HUES48 (cell line): ENCODE measurements around the gene ZRANB2.

Source experiments
- H3K27ac ChIP-seq: one replicate; pipeline ENCODE4 v1.7.0; 2013; ENCODE audit warnings: low read depth, low read length, inconsistent platforms
- H3K27me3 ChIP-seq: 2 replicates; pipeline ENCODE4 v1.6.1; 2013; ENCODE audit warnings: mild to moderate bottlenecking, low read length; ENCODE audit not compliant: control insufficient read depth, insufficient read depth
- H3K36me3 ChIP-seq: 2 replicates; pipeline ENCODE4 v1.6.1; 2013; ENCODE audit warnings: low read length; ENCODE audit not compliant: control insufficient read depth, insufficient read depth
- H3K4me1 ChIP-seq: 2 replicates; pipeline ENCODE4 v1.6.1; 2013; ENCODE audit warnings: mild to moderate bottlenecking, low read length; ENCODE audit not compliant: control insufficient read depth, insufficient read depth
- H3K4me3 ChIP-seq: 2 replicates; pipeline ENCODE4 v1.5.1; 2013; ENCODE audit warnings: mild to moderate bottlenecking, low read depth, low read length
- H3K9ac ChIP-seq: 2 replicates; pipeline ENCODE4 v1.6.1; 2013; ENCODE audit warnings: mild to moderate bottlenecking, low read depth, low read length, moderate library complexity
- H3K9me3 ChIP-seq: 2 replicates; pipeline ENCODE4 v1.6.1; 2013; ENCODE audit warnings: low read length; ENCODE audit not compliant: control insufficient read depth, insufficient read depth

ZRANB2 gene

GRCh38 chr1:71044833-71045232 lies 36.0 kb downstream of the ZRANB2 start:
- Histone ChIP-seq H3K36me3 (no peaks in the 10 kb centered on the region), H3K4me3 (no peak overlapping the region), H3K4me1 (peaks cover 5% of the 10 kb centered on the region; the same call in 1 of the 2 replicates), H3K27ac (no peak overlapping the region), H3K27me3 (peaks cover 36% of the 10 kb centered on the region), H3K9me3 (no peaks in the 10 kb centered on the region), H3K9ac (no peak overlapping the region)

GRCh38 chr1:71043065-71043464 lies 37.8 kb downstream of the ZRANB2 start:
- peaks cover 3% of the 10 kb centered on the region; the same call in 1 of the 2 replicates for H3K4me1 ChIP-seq
- H3K9ac ChIP-seq: no peak overlapping the region
- H3K27me3 ChIP-seq: peaks cover 20% of the 10 kb centered on the region
- H3K36me3 ChIP-seq: no peaks in the 10 kb centered on the region
- H3K4me3 ChIP-seq: no peak overlapping the region
- no peak overlapping the region for H3K27ac ChIP-seq
- no peaks in the 10 kb centered on the region for H3K9me3 ChIP-seq

GRCh38 chr1:71041806-71042205 lies 39.0 kb downstream of the ZRANB2 start:
- no peaks in the 10 kb centered on the region for H3K4me1 ChIP-seq

DNA sequence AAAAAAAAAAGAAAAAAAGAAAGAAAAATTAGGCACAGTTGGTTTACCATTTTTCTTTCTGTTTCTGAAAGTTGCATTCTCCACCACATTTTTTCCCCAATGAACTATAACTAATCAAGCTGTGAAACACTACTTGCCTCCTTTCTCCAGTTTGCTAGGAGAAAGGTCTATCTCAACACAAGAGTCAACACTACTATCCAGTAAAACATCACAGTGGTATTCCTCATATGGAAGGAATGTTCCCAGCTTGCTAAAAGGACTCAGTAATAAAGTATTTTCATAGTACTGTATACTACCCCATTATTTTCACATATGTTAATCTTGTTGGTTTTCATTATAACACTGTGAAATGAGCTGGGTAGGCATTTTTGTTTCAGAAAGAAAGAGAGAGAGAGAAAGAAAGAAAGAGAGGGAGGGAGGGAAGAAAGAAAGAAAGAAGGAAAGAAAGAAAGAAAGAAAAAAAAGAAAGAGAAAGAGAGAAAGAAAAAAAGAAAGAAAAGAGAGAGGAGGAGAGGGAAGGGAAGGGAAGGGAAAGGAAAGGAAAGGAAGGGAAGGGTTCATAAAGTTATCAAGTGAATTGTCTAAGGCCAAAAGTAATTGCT lies 41.1 kb downstream of the ZRANB2 start:
- Histone ChIP-seq H3K4me3 (no peak overlapping the region), H3K36me3 (no peaks in the 10 kb centered on the region), H3K9ac (no peak overlapping the region), H3K4me1 (no peaks in the 10 kb centered on the region), H3K27ac (no peak overlapping the region), H3K9me3 (no peaks in the 10 kb centered on the region), H3K27me3 (no peaks in the 10 kb centered on the region)

More at GRCh38 chr1:71041806-71042205, 39.0 kb downstream of the ZRANB2 start:
- Histone ChIP-seq H3K27ac (no peak overlapping the region), H3K4me3 (no peak overlapping the region), H3K27me3 (peaks cover 7% of the 10 kb centered on the region), H3K9me3 (no peaks in the 10 kb centered on the region), H3K9ac (no peak overlapping the region), H3K36me3 (no peaks in the 10 kb centered on the region)

- Histone ChIP-seq H3K4me3 (no peak overlapping the region), H3K4me1 (no peaks in the 10 kb centered on the region), H3K27me3 (no peaks in the 10 kb centered on the region), H3K9ac (no peak overlapping the region), H3K27ac (no peak overlapping the region), H3K9me3 (no peaks in the 10 kb centered on the region), H3K36me3 (no peaks in the 10 kb centered on the region)
Measured at GRCh38 chr1:71038942-71039341, 41.9 kb downstream of the ZRANB2 start.

GRCh38 chr1:71037829-71038620 lies 42.8 kb downstream of the ZRANB2 start:
- no peaks in the 10 kb centered on the region for H3K4me1 ChIP-seq
- H3K4me3 ChIP-seq: no peak overlapping the region
- no peaks in the 10 kb centered on the region for H3K27me3 ChIP-seq
- no peaks in the 10 kb centered on the region for H3K36me3 ChIP-seq
- no peak overlapping the region for H3K9ac ChIP-seq
- H3K27ac ChIP-seq: no peak overlapping the region
- H3K9me3 ChIP-seq: no peaks in the 10 kb centered on the region

DNA sequence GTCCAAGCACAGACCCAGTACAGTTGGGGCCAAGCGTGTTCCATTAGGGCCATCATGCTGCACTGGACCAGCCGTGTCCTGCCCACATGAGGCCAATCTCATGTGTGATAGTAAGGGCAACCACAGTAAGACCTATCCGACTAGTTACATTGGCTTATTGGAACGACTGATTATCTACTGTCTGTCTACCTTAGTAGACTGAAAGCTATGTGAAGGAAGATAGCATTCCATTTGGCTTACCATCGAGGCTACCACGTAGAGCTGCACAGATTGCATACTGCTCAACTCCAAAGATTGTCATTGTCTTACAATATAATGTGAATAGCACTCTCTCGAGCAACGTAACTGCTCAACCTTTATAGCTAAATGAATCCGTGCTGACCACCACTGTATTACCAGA lies 43.8 kb downstream of the ZRANB2 start:
- Histone ChIP-seq H3K9me3 (no peaks in the 10 kb centered on the region), H3K36me3 (no peaks in the 10 kb centered on the region), H3K27ac (no peak overlapping the region), H3K4me3 (no peak overlapping the region), H3K4me1 (no peaks in the 10 kb centered on the region), H3K27me3 (no peaks in the 10 kb centered on the region), H3K9ac (no peak overlapping the region)

GRCh38 chr1:71033136-71033535 lies 47.7 kb downstream of the ZRANB2 start:
- no peaks in the 10 kb centered on the region for H3K27me3 ChIP-seq
- H3K27ac ChIP-seq: no peak overlapping the region
- H3K4me1 ChIP-seq: peaks cover 3% of the 10 kb centered on the region; the same call in 1 of the 2 replicates
- H3K9ac ChIP-seq: no peak overlapping the region
- no peak overlapping the region for H3K4me3 ChIP-seq
- H3K36me3 ChIP-seq: no peaks in the 10 kb centered on the region
- H3K9me3 ChIP-seq: no peaks in the 10 kb centered on the region

GRCh38 chr1:71031426-71031825 lies 49.4 kb downstream of the ZRANB2 start:
- Histone ChIP-seq H3K4me1 (peaks cover 6% of the 10 kb centered on the region; the same call in 1 of the 2 replicates), H3K27me3 (no peaks in the 10 kb centered on the region), H3K27ac (no peak overlapping the region), H3K9ac (no peak overlapping the region), H3K36me3 (no peaks in the 10 kb centered on the region), H3K4me3 (no peak overlapping the region), H3K9me3 (no peaks in the 10 kb centered on the region)

DNA sequence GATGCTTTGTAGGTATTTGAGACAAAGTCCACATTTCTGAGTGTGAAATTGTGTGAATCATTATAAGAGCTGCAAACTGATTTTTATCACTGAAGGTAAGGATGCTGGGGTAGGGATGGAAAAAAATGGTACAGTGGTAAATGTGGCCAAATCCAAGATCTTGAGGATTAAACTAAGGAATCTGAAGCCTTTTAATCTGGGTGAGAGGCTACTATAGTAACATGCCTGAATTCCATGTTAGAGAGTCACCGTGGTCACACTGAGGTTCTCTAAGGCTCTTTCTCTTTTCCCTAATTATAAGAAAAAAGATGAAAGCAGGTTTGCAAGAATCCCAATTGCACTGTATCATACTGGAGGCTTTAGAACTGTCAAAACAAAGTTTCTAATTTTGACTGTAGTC lies 50.8 kb downstream of the ZRANB2 start:
- Histone ChIP-seq H3K9ac (no peak overlapping the region), H3K27ac (no peak overlapping the region), H3K4me3 (no peak overlapping the region), H3K4me1 (peaks cover 6% of the 10 kb centered on the region; the same call in 1 of the 2 replicates), H3K36me3 (no peaks in the 10 kb centered on the region), H3K9me3 (no peaks in the 10 kb centered on the region), H3K27me3 (no peaks in the 10 kb centered on the region)

DNA sequence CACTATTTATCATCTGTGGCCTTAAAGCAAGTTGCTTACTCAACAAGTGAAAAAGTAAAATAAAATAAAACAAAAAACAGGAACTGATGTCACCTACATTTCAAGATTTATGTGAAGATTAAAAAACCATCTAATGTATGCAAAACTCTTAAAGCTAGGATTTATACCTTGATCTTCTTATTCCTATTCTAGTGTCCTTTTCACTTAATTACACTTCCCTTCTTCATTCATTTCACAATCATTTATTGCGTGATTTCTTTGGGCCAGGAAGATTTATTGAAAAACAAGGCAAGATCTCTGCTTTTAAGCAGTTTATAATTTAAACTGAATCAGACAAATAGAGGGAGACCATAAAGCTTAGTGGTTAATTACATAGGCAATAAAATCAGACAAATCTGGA lies 51.9 kb downstream of the ZRANB2 start:
- no peak overlapping the region for H3K9ac ChIP-seq
- no peak overlapping the region for H3K27ac ChIP-seq
- H3K4me1 ChIP-seq: peaks cover 6% of the 10 kb centered on the region; the same call in 1 of the 2 replicates
- H3K27me3 ChIP-seq: no peaks in the 10 kb centered on the region
- H3K9me3 ChIP-seq: no peaks in the 10 kb centered on the region
- no peak overlapping the region for H3K4me3 ChIP-seq
- no peaks in the 10 kb centered on the region for H3K36me3 ChIP-seq
